GM12872 (cell line): ENCODE data around the gene OTOG.

Experiments
- CTCF ChIP-seq: IDR thresholded peaks from 3 replicates; pipeline ENCODE4 v1.5.1; 2011; ENCODE audit warnings: low read depth, mild to moderate bottlenecking, low read length, moderate library complexity; ENCODE audit not compliant: insufficient read depth

The OTOG gene

GRCh38 chr11:17519061-17519885, 27.8 kb upstream of the OTOG start:
- TF ChIP-seq CTCF, result no peak

- no peak for TF ChIP-seq CTCF
Measured at GRCh38 chr11:17521106-17521900, 25.8 kb upstream of the OTOG start.

GRCh38 chr11:17522655-17523054, 24.4 kb upstream of the OTOG start:
- TF ChIP-seq CTCF, result no peak

- no peak for TF ChIP-seq CTCF
Measured at GRCh38 chr11:17524221-17524620, 22.8 kb upstream of the OTOG start.

GRCh38 chr11:17525570-17525969, 21.5 kb upstream of the OTOG start:
- no peak for TF ChIP-seq CTCF

GRCh38 chr11:17526326-17526725, 20.7 kb upstream of the OTOG start:
- no peak for TF ChIP-seq CTCF

- TF ChIP-seq CTCF, result no peak
Measured at GRCh38 chr11:17526931-17527627, 20.0 kb upstream of the OTOG start.
